GM18907 (cell line): ENCODE measurements around the gene EP400.

Experiments used
- ATAC-seq: cut with Tn5 transposase; IDR thresholded peaks from one replicate; pipeline ENCODE4 v1.9.1; 2021; ENCODE audit warnings: mild to moderate bottlenecking, moderate library complexity; ENCODE audit not compliant: unreplicated experiment

EP400 gene

GRCh38 chr12:131911028-131911650 lies 38.6 kb upstream of the EP400 start:
- no peak for ATAC-seq

- no peak for ATAC-seq
Observed at GRCh38 chr12:131911851-131912477, 37.8 kb upstream of the EP400 start.

DNA sequence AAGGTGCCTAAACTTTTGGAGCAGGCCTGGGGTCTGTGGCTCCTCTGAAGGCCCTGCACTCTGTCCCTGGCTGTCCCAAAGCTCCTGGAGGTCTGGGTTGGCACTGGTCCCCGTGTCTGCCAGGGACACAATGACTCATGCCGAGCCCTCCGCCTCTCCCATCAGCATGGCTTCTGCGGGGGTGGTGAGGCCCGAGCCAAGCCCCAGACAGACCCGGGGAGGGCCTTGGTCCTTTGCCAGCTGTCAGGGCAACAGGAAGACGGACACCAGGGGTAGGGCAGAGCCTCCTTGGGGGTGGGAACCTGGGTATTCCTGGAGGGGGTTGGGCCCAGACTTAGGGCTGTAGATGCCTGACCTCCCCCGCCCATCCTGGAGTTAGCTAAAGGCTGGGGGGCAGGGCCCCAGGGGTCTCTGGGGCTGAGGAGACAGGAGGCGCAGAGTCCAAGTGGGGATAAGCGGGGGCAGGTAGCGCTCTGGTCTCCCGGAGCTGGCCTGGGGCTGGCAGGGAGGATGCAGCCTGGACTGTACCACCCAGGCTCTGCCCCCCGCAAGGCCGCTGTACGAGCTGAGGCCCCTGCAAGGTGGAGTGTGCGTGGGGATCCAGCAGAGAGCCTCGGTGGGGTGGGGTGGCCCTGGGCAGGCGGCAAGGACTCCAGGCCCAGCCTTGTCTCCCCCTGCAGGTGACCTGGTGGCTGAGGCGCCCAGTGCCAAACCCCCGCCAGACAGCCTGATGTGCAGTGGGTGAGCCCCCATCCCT lies 37.0 kb upstream of the EP400 start:
- ATAC-seq: no peak

DNA sequence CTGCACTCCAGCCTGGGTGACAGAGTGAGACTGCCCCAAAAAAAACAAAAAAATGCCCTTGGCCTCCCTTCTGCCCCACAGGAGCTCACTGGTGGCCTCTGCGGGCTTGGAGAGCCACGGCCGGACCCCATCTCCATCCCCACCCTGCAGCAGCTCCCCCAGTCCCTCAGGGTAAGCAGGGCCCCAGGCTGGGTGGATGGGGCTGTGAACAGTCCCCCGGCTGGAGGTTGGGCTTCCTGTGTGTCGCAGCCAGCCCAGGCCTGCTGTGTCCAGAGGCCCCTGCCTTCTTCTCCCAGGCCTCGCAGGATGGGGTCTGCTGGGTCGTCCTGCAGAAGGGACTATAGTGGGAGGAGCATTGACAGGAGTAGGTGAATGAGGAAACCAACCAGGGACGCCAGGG lies 36.1 kb upstream of the EP400 start:
- no peak for ATAC-seq

- no peak for ATAC-seq
Observed at GRCh38 chr12:131914179-131914702, 35.5 kb upstream of the EP400 start.

- no peak for ATAC-seq
Observed at GRCh38 chr12:131915000-131915689, 34.6 kb upstream of the EP400 start.

- no peak for ATAC-seq
Observed at GRCh38 chr12:131915823-131916222, 33.9 kb upstream of the EP400 start.

DNA sequence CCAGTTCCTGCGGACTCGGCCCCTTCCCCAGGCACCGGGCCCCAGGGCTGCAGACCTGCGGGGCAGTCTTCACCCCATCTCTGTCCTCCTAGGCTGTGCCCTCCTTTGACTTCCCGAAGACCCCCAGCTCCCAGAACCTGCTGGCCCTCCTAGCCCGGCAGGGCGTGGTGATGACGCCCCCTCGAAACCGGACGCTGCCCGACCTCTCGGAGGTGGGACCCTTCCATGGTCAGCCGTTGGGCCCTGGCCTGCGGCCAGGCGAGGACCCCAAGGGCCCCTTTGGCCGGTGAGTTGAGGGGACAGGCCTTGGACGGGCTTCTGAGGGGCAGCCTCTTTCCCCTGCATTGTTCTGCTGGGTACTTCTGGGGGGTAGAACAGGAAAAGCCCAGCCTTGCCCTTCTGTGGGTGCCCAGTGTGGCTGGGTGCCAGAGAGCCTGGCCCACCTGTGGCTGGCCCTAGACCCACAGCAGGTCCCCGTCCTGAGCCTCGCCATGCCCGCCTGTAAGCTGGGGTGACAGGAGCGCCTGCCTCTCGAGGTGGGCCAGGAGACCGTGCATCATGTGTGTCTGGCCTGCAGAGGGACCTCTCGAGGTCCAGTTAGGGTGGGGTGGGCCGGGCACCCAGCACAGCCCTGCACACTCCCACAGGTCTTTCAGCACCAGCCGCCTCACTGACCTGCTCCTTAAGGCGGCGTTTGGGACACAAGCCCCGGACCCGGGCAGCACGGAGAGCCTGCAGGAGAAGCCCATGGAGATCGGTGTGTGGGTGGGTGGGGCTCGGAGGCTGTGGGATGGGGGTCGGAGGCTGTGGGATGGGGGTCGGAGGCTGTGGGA lies 33.2 kb upstream of the EP400 start:
- no peak for ATAC-seq

GRCh38 chr12:131917139-131917710 lies 32.5 kb upstream of the EP400 start:
- no peak for ATAC-seq

- ATAC-seq: no peak
Observed at GRCh38 chr12:131917711-131918306, 31.9 kb upstream of the EP400 start.

GRCh38 chr12:131918311-131919050 lies 31.3 kb upstream of the EP400 start:
- no peak for ATAC-seq

DNA sequence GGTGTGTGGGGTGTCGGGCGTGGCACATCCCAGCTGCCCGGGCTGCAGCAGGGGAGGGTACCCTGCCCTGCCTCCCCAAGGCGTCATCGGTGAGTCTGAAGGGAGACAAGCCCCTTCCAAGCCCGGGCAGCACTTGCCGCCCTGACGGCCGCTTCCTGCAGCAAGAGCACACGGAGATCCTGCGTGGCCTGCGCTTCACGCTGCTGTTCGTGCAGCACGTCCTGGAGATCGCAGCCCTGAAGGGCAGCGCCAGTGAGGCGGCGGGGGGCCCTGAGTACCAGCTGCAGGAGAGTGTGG lies 30.7 kb upstream of the EP400 start:
- no peak for ATAC-seq

DNA sequence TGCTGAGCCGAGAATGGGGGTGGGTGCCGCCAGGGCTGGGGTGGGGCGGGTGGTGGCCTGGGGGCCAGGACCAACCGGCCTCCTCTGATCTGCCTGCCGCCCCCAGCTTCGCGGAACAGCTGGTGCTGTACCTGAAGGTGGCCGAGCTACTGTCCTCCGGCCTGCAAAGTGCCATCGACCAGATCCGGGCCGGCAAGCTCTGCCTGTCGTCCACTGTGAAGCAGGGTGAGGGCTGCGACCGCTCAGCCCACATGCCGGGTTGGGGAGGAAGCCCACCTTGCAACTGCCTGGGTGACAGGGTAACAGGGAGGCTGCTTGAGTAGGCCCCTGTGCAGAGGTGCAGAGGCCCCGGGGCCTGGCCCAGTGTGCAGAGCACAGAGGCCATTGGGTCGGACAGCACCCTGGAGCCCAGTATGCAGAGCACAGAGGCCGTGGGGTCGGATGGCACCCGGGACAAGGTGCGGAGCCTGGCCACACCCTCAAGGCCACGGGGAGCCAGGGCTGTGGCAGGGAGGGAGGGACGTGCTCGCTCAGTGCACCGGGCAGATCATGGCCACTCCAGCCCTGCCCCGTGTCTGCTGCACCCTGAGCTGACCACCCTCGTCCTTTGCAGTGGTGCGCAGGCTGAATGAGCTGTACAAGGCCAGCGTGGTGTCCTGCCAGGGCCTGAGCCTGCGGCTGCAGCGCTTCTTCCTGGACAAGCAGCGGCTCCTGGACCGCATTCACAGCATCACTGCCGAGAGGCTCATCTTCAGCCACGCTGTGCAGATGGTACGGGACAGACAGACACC lies 30.2 kb upstream of the EP400 start:
- ATAC-seq: no peak

DNA sequence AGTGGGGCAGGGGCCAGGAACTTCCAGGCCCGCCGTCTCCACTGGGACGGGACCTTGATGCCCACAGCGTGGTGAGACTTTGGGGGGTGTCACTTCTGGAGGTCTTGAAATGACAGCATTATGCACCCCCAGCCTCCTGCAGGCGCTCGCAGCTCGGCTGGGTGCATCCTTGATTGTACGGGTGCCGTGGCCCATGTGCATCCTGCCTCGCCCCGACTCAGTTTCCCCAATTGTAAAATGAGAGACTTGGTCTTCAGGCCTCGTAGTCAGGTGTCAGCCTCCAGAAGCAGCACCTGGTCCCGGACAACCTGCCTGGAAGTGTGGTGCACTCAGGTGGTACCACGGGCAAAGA lies 29.6 kb upstream of the EP400 start:
- ATAC-seq: no peak

DNA sequence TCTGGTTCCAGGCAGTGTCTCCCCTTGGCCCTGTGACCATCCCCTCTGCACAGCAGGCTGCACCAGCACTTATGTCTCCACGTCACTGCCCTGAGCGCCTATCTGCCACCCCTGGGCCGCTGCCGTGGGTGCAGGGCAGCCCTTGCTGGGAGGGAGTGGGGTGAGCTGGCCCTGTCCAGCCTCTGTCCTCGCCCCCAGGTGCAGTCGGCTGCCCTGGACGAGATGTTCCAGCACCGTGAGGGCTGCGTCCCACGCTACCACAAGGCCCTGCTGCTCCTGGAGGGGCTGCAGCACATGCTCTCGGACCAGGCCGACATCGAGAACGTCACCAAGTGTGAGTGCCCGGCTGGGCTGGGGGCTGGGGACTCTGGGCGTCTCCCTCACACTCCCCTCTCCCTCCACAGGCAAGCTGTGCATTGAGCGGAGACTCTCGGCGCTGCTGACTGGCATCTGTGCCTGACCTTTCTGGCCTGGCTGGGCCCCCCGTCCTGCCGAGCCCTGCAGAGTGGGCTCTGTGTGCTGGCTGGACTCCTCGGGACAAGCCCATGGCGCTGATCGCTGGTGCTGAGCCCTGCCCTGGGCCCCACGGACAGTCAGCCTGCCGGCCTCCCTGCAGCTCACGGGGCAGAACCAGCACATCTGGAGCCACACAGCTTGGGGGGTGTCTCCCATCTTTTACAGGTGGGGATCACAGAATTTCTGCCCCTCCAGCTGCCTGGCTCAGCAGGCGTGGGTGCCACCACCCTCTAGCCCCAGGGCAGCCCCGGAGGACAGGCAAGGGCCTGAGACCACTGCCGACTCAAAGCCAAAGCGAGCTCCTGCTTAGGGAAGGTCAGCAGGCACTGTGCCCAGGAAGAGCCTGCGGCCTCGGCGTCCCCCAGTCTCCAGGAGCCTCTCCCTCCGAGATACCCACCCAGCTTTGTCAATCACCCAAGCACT lies 28.6 kb upstream of the EP400 start:
- ATAC-seq: no peak

- ATAC-seq: no peak
Observed at GRCh38 chr12:131921866-131922769, 27.6 kb upstream of the EP400 start.
